ENCODE results near the gene TUBA4A. TPM values are rescaled to one million over a fixed set of nuclear protein-coding genes. Genes with fewer than 3 reads are reported as not detected.

Gene TUBA4A
- polyA plus RNA-seq, 1 experiment, result 22.4 TPM

- CTCF ChIA-PET, result interaction anchor here (1.0 to 2.4 kb wide), 3 partner anchors 66 to 301 kb away, joined by 3 to 15 read pairs (median 11); no protein-coding TSS in a partner anchor
- Histone ChIP-seq H3K9me3 (ENCODE audit: control insufficient read depth, insufficient read depth, low read length) (no peaks in the 10 kb centered on the region; the same call in 1 of the 2 replicates), H3K27me3 (ENCODE audit: control insufficient read depth, insufficient read depth, low read length) (no peaks in the 10 kb centered on the region), H3K4me3 (ENCODE audit: low read depth, low read length) (peak overlapping the region; percentile 71), H3K27ac (ENCODE audit: low read depth, low read length) (peak overlapping the region; percentile 47)
- DNase-seq (ENCODE audit: low read depth, low spot score), result no peak
- TF ChIP-seq CTCF (IDR thresholded peaks at IDR 0.05; ENCODE audit: low read depth, low read length), result no peak
- POLR2A ChIA-PET, result interaction anchor here (1.0 to 2.0 kb wide), 9 partner anchors 10 to 66 kb away, joined by 3 to 12 read pairs (median 5); partner anchors contain the start of genes ABCB6, CNPPD1, DNAJB2 and TUBA4A
Observed at GRCh38 chr2:219228911-219229304, 24.8 kb downstream of the TUBA4A start.

- DNase-seq (ENCODE audit: low read depth, low spot score), result no peak
- ChIA-PET POLR2A (interaction anchor here (0.9 to 2.0 kb wide), 6 partner anchors 10 to 67 kb away, joined by 3 to 12 read pairs (median 4); partner anchors contain the start of genes ABCB6 and DNAJB2), CTCF (interaction anchor here (0.6 to 2.4 kb wide), 4 partner anchors 49 to 302 kb away, joined by 3 to 15 read pairs (median 6); no protein-coding TSS in a partner anchor)
Observed at GRCh38 chr2:219228041-219228910, 25.4 kb downstream of the TUBA4A start.

GRCh38 chr2:219225350-219225749 is 28.4 kb downstream of the TUBA4A start:
- DNase-seq (ENCODE audit: low read depth, low spot score), result no peak
- CTCF ChIA-PET, result interaction anchor here (1.3 kb wide), 1 partner anchor 52 kb away, joined by 3 read pairs; no protein-coding TSS in a partner anchor
- POLR2A ChIA-PET, result no interaction called here

More at GRCh38 chr2:219228041-219228910, 25.4 kb downstream of the TUBA4A start:
- no peak for TF ChIP-seq CTCF (IDR thresholded peaks at IDR 0.05; ENCODE audit: low read depth, low read length)
- Histone ChIP-seq H3K27me3 (ENCODE audit: control insufficient read depth, insufficient read depth, low read length) (no peaks in the 10 kb centered on the region), H3K4me3 (ENCODE audit: low read depth, low read length) (peak overlapping the region; percentile 71), H3K9me3 (ENCODE audit: control insufficient read depth, insufficient read depth, low read length) (no peaks in the 10 kb centered on the region; the same call in 1 of the 2 replicates), H3K27ac (ENCODE audit: low read depth, low read length) (peak overlapping the region; percentile 47)

GRCh38 chr2:219223831-219224610 is 29.7 kb downstream of the TUBA4A start:
- DNase-seq (ENCODE audit: low read depth, low spot score), result no peak
- H3K27me3 ChIP-seq (ENCODE audit: control insufficient read depth, insufficient read depth, low read length), result no peaks in the 10 kb centered on the region
- H3K27ac ChIP-seq (ENCODE audit: low read depth, low read length), result no peak overlapping the region
- no peak overlapping the region for H3K4me3 ChIP-seq (ENCODE audit: low read depth, low read length)
- CTCF ChIA-PET, result interaction anchor here (1.3 kb wide), 1 partner anchor 54 kb away, joined by 3 read pairs; no protein-coding TSS in a partner anchor
- POLR2A ChIA-PET, result no interaction called here
- no peaks in the 10 kb centered on the region; the same call in 1 of the 2 replicates for H3K9me3 ChIP-seq (ENCODE audit: control insufficient read depth, insufficient read depth, low read length)
- no peak for TF ChIP-seq CTCF (IDR thresholded peaks at IDR 0.05; ENCODE audit: low read depth, low read length)

More at GRCh38 chr2:219225350-219225749, 28.4 kb downstream of the TUBA4A start:
- Histone ChIP-seq H3K27me3 (ENCODE audit: control insufficient read depth, insufficient read depth, low read length) (no peaks in the 10 kb centered on the region), H3K4me3 (ENCODE audit: low read depth, low read length) (no peak overlapping the region), H3K9me3 (ENCODE audit: control insufficient read depth, insufficient read depth, low read length) (no peaks in the 10 kb centered on the region; the same call in 1 of the 2 replicates), H3K27ac (ENCODE audit: low read depth, low read length) (no peak overlapping the region)
- no peak for TF ChIP-seq CTCF (IDR thresholded peaks at IDR 0.05; ENCODE audit: low read depth, low read length)
